T-cell (primary cell): ENCODE results near the gene MAP4K1. TPM values are rescaled to one million over a fixed set of nuclear protein-coding genes. Genes with fewer than 3 reads are reported as not detected.

Experiments
- ATAC-seq, 4 experiments: fragments of 200-7000 bp in 3 of 4; fragments of 150-1000 bp in 1 of 4; cut with Tn5 transposase; replicated peaks in 1 of 4; 1 replicate in 3 of 4; 2 replicates in 1 of 4; pipeline ENCODE4 v1.10.0; 2021; ENCODE audit warnings: moderate library complexity in 3 of 4, mild to moderate bottlenecking in 2 of 4, moderate number of reproducible peaks in 1 of 4
- CTCF ChIA-PET, 2 donors: fragments of 300-600 bp; sonication (Branson Sonifier 250); formaldehyde crosslinking; loops; one replicate each; lab custom pipeline; 2022; ENCODE audit warnings: antibody characterized with exemption in 2 of 2; lab: Charles Lee
- POLR2A ChIA-PET, 2 donors: fragments of 300-600 bp; sonication (Branson Sonifier 250); formaldehyde crosslinking; loops; one replicate each; lab custom pipeline; 2022; ENCODE audit warnings: antibody characterized with exemption in 2 of 2; lab: Charles Lee
- DNase-seq, 35 experiments: peaks; one replicate each; pipeline versions ENCODE4 v3.0.0 to v3.0.0-alpha.2; 2013 to 2023
- H3K27ac ChIP-seq: one replicate; pipeline ENCODE4 v1.5.1; 2013; ENCODE audit warnings: low read length
- H3K27me3 ChIP-seq, 2 experiments: replicated peaks in 1 of 2; 1 replicate in 1 of 2; 2 replicates in 1 of 2; pipeline versions ENCODE4 v1.6.1 to v1.7.0; 2013; ENCODE audit warnings: low read length in 1 of 2, mixed read lengths in 1 of 2; ENCODE audit not compliant: control insufficient read depth in 2 of 2, insufficient read depth in 2 of 2; ENCODE audit errors: extremely low read depth in 1 of 2
- H3K36me3 ChIP-seq, 2 donors: 1 replicate in 1 of 2; 2 replicates in 1 of 2; pipeline versions ENCODE4 v1.6.1 to v1.7.0; 2013; ENCODE audit warnings: low read length in 1 of 2; ENCODE audit not compliant: control insufficient read depth in 2 of 2, insufficient read depth in 1 of 2; ENCODE audit errors: extremely low read depth in 1 of 2
- H3K4me1 ChIP-seq, 2 experiments: 1 replicate in 1 of 2; 2 replicates in 1 of 2; pipeline versions ENCODE4 v1.6.1 to v1.7.0; 2013; ENCODE audit warnings: low read length in 2 of 2, mixed read lengths in 1 of 2; ENCODE audit not compliant: insufficient read depth in 2 of 2, control insufficient read depth in 1 of 2; ENCODE audit errors: extremely low read depth in 1 of 2
- H3K4me3 ChIP-seq, 2 donors: 1 replicate in 1 of 2; 2 replicates in 1 of 2; pipeline versions ENCODE4 v1.5.1 to v1.7.0; 2013; ENCODE audit warnings: mild to moderate bottlenecking in 2 of 2, low read length in 1 of 2, moderate library complexity in 1 of 2; ENCODE audit not compliant: control insufficient read depth in 1 of 2; ENCODE audit errors: extremely low read depth in 1 of 2
- H3K9me3 ChIP-seq: 2 replicates; pipeline ENCODE4 v1.7.0; 2013
- H3K27ac Mint-ChIP-seq, 2 donors: one replicate each; pipeline ENCODE4 v1.8.0; 2020 to 2021; ENCODE audit warnings: mild to moderate bottlenecking in 2 of 2, mixed read lengths in 2 of 2
- H3K27me3 Mint-ChIP-seq, 2 donors: one replicate each; pipeline ENCODE4 v1.8.0; 2021 to 2022; ENCODE audit warnings: mixed read lengths in 2 of 2
- H3K36me3 Mint-ChIP-seq: one replicate; pipeline ENCODE4 v1.8.0; 2021; ENCODE audit warnings: mixed read lengths
- H3K4me1 Mint-ChIP-seq, 3 donors: one replicate each; pipeline ENCODE4 v1.8.0; 2020 to 2022; ENCODE audit warnings: mixed read lengths in 3 of 3, mild to moderate bottlenecking in 1 of 3
- H3K4me3 Mint-ChIP-seq, 3 donors: one replicate each; pipeline ENCODE4 v1.8.0; 2020 to 2022; ENCODE audit warnings: mild to moderate bottlenecking in 3 of 3, mixed read lengths in 3 of 3, moderate library complexity in 3 of 3
- H3K9me3 Mint-ChIP-seq, 3 donors: one replicate each; pipeline ENCODE4 v1.8.0; 2020 to 2022; ENCODE audit warnings: mixed read lengths in 3 of 3
- WGBS: methylation state at CpG from one replicate; pipeline ENCODE4 v1.1.5; 2013; ENCODE audit warnings: missing lambda C conversion rate; ENCODE audit not compliant: insufficient coverage; 5-methylcytosine and 5-hydroxymethylcytosine counted together
- total RNA-seq, 35 experiments: library from RNA in 6 of 35; stranded (reverse) in 6 of 35; fragments of 120-200 nt in 1 of 35; gene quantifications; one replicate each; pipeline versions ENCODE4 v1.2.1 to v1.2.4 and lab custom pipeline; 2013 to 2026

MAP4K1 gene
- total RNA-seq, 5 donors from 2014 or later (not counting 1 experiment from before 2014, with no cell fraction given): 243 to 417 (median 329) TPM

GRCh38 chr19:38642176-38642575, 24.4 kb upstream of the MAP4K1 start:
- WGBS: 96% methylated on average over 7 of the region's 9 CpGs
- Histone ChIP-seq H3K27me3 (no peaks in the 10 kb centered on the region), H3K9me3 (no peaks in the 10 kb centered on the region), H3K4me3 (no peak overlapping the region), H3K4me1 (peaks cover 3 to 8% of the 10 kb centered on the region in 2 experiments), H3K27ac (no peak overlapping the region), H3K36me3 (no peaks in the 10 kb centered on the region)
- ChIA-PET POLR2A (interaction anchor here (0.6 kb wide), 2 partner anchors 87 to 123 kb away, joined by 5 to 8 read pairs; no protein-coding TSS in a partner anchor), CTCF (interaction anchor here in 1 of 2 donors (0.6 kb wide), 1 partner anchor 237 kb away, joined by 7 read pairs; no protein-coding TSS in a partner anchor)
- DNase-seq (no peak), ATAC-seq (no peak)
- no peaks in the 10 kb centered on the region for H3K36me3 Mint-ChIP-seq
- no peak overlapping the region for H3K27ac Mint-ChIP-seq
- peaks cover 3 to 10% (median 9%) of the 10 kb centered on the region in 3 donors for H3K4me1 Mint-ChIP-seq
- H3K4me3 Mint-ChIP-seq: no peak overlapping the region
- no peaks in the 10 kb centered on the region for H3K9me3 Mint-ChIP-seq
- H3K27me3 Mint-ChIP-seq: no peaks in the 10 kb centered on the region

GRCh38 chr19:38640368-38640767, 22.6 kb upstream of the MAP4K1 start:
- Mint-ChIP-seq H3K27ac (no peak overlapping the region), H3K4me1 (peaks cover 18 to 26% (median 26%) of the 10 kb centered on the region in 3 donors), H3K36me3 (peaks cover 4% of the 10 kb centered on the region), H3K27me3 (no peaks in the 10 kb centered on the region), H3K4me3 (no peak overlapping the region), H3K9me3 (no peaks in the 10 kb centered on the region)
- no peak for ATAC-seq
- Histone ChIP-seq H3K27ac (no peak overlapping the region), H3K9me3 (no peaks in the 10 kb centered on the region), H3K4me1 (peaks cover 17 to 22% of the 10 kb centered on the region in 2 experiments), H3K36me3 (peaks cover 0 to 6% of the 10 kb centered on the region in 2 donors), H3K27me3 (no peaks in the 10 kb centered on the region), H3K4me3 (no peak overlapping the region)
- 83% methylated on average over 2 of the region's 4 CpGs for WGBS
- ChIA-PET POLR2A (no interaction called here), CTCF (no interaction called here)
- DNase-seq: no peak

- no peak overlapping the region for H3K27ac ChIP-seq
- H3K9me3 ChIP-seq: no peaks in the 10 kb centered on the region
- 96% methylated on average over 2 of the region's 2 CpGs for WGBS
- H3K4me1 ChIP-seq: peaks cover 17 to 29% of the 10 kb centered on the region in 2 experiments
- Mint-ChIP-seq H3K9me3 (no peaks in the 10 kb centered on the region), H3K27ac (no peak overlapping the region), H3K27me3 (no peaks in the 10 kb centered on the region), H3K4me3 (no peak overlapping the region), H3K4me1 (peaks cover 21 to 32% (median 30%) of the 10 kb centered on the region in 3 donors), H3K36me3 (peaks cover 6% of the 10 kb centered on the region)
- DNase-seq: no peak
- ATAC-seq: no peak
- peaks cover 0 to 13% of the 10 kb centered on the region in 2 donors for H3K36me3 ChIP-seq
- POLR2A ChIA-PET: interaction anchor here in 1 of 2 donors (0.7 kb wide), 1 partner anchor 17 kb away, joined by 3 read pairs; no protein-coding TSS in a partner anchor
- CTCF ChIA-PET: no interaction called here
- H3K4me3 ChIP-seq: no peak overlapping the region
- no peaks in the 10 kb centered on the region for H3K27me3 ChIP-seq
Observed at GRCh38 chr19:38639679-38640078, 21.9 kb upstream of the MAP4K1 start.

- ATAC-seq (no peak), DNase-seq (no peak)
- WGBS: 100% methylated on average over 1 of the region's 3 CpGs
- H3K27me3 ChIP-seq: no peaks in the 10 kb centered on the region
- H3K9me3 Mint-ChIP-seq: no peaks in the 10 kb centered on the region
- H3K4me1 Mint-ChIP-seq: peaks cover 26 to 35% (median 33%) of the 10 kb centered on the region in 3 donors
- H3K9me3 ChIP-seq: no peaks in the 10 kb centered on the region
- H3K27ac ChIP-seq: no peak overlapping the region
- no peak overlapping the region for H3K27ac Mint-ChIP-seq
- peaks cover 0 to 13% of the 10 kb centered on the region in 2 donors for H3K36me3 ChIP-seq
- no peaks in the 10 kb centered on the region for H3K27me3 Mint-ChIP-seq
- H3K4me1 ChIP-seq: peaks cover 17 to 33% of the 10 kb centered on the region in 2 experiments
- peaks cover 9% of the 10 kb centered on the region for H3K36me3 Mint-ChIP-seq
- ChIA-PET CTCF (no interaction called here), POLR2A (interaction anchor here in 1 of 2 donors (0.6 kb wide), 1 partner anchor 13 kb away, joined by 3 read pairs; no protein-coding TSS in a partner anchor)
- H3K4me3 ChIP-seq: no peak overlapping the region
- H3K4me3 Mint-ChIP-seq: no peak overlapping the region
Observed at GRCh38 chr19:38638461-38638860, 20.7 kb upstream of the MAP4K1 start.

GRCh38 chr19:38635483-38636399, 18.0 kb upstream of the MAP4K1 start:
- Mint-ChIP-seq H3K4me1 (peaks cover 26 to 35% (median 31%) of the 10 kb centered on the region in 3 donors), H3K9me3 (no peaks in the 10 kb centered on the region), H3K27ac (peak overlapping the region; percentile 87 to 89), H3K4me3 (peak overlapping the region in 1 of 3 donors; percentile 23), H3K36me3 (peaks cover 23% of the 10 kb centered on the region), H3K27me3 (no peaks in the 10 kb centered on the region)
- Histone ChIP-seq H3K27ac (peak overlapping the region; percentile 63), H3K4me3 (no peak overlapping the region), H3K36me3 (peaks cover 0 to 24% of the 10 kb centered on the region in 2 donors), H3K4me1 (peaks cover 17 to 33% of the 10 kb centered on the region in 2 experiments), H3K27me3 (no peaks in the 10 kb centered on the region), H3K9me3 (no peaks in the 10 kb centered on the region)
- POLR2A ChIA-PET: no interaction called here
- no peak for DNase-seq
- ATAC-seq: no peak
- 81% methylated on average over 5 of the region's 17 CpGs for WGBS
- CTCF ChIA-PET: interaction anchor here in 1 of 2 donors (0.9 to 2.5 kb wide), 10 partner anchors 8 to 294 kb away, joined by 3 to 16 read pairs (median 5); partner anchors contain the start of genes ACTN4, EIF3K, FAM98C and MRPS12
